Adrenal gland (tissue), 12 donors: Measurements from ENCODE around the gene CGRRF1. TPM values are rescaled to one million over a fixed set of nuclear protein-coding genes. Genes with fewer than 3 reads are reported as not detected.
A peak's percentile ranks its signal among the peaks of the same experiment; 100 is the strongest.

Experiments
- DNase-seq, 7 donors: peaks; one replicate each; pipeline ENCODE4 v3.0.0-alpha.2; 2019 to 2020
- H3K27ac ChIP-seq, 5 donors: fragments of 200-600 bp; sonication (generic) in 4 of 5; 1 replicate in 3 of 5; 2 replicates in 2 of 5; pipeline versions ENCODE4 v1.5.1 to v1.8.0; 2016 to 2020; ENCODE audit warnings: mild to moderate bottlenecking in 1 of 5
- H3K27me3 ChIP-seq: fragments of 200-600 bp; 2 replicates; pipeline ENCODE4 v1.8.0; 2021
- H3K36me3 ChIP-seq, 2 donors: fragments of 200-600 bp; replicated peaks in 1 of 2; 1 replicate in 1 of 2; 2 replicates in 1 of 2; pipeline versions ENCODE4 v1.5.1 to v1.8.0; 2018 to 2022
- H3K4me1 ChIP-seq, 2 donors: fragments of 200-600 bp; replicated peaks in 1 of 2; 1 replicate in 1 of 2; 2 replicates in 1 of 2; pipeline versions ENCODE4 v1.5.1 to v1.8.0; 2018 to 2021
- H3K4me3 ChIP-seq, 4 donors: fragments of 200-600 bp; sonication (generic) in 3 of 4; one replicate each; pipeline ENCODE4 v1.5.1; 2016 to 2018
- H3K9me3 ChIP-seq, 3 donors: fragments of 200-600 bp; sonication (generic) in 1 of 3; replicated peaks in 1 of 3; 1 replicate in 2 of 3; 2 replicates in 1 of 3; pipeline versions ENCODE4 v1.5.1 to v1.8.0; 2016 to 2021
- POLR2A ChIP-seq, 2 donors: fragments of 450-650 bp; IDR thresholded peaks; one replicate each; pipeline ENCODE4 v1.6.1; 2017; ENCODE audit warnings: antibody characterized with exemption in 2 of 2, mild to moderate bottlenecking in 2 of 2, moderate library complexity in 1 of 2
- WGBS, 4 donors: extraction: QIAGEN DNeasy Blood & Tissue Kit in 2 of 4; methylation state at CpG; one replicate each; pipeline versions ENCODE4 v1.1.5 to v1.1.7; 2013 to 2017; 5-methylcytosine and 5-hydroxymethylcytosine counted together
- intact Hi-C, 2 donors: fragments of 100-400 bp; cut with DNase I; formaldehyde crosslinking; loops; one replicate each; pipeline versions ENCODE4 v1.14.1 to v1.15.0; 2022 to 2023
- polyA plus RNA-seq, 3 donors: library from polyadenylated mRNA; stranded (reverse); fragments of 200-250 nt in 2 of 3; fragments of 350-450 nt in 1 of 3; fragmentation: Illumina TruSeq in 1 of 3; extraction: RNeasy Lipid Tissue Mini Kit (QIAGEN cat#74804) in 1 of 3; gene quantifications; one replicate each; pipeline ENCODE4 v1.2.3, GENCODE V29; 2013 to 2014
- total RNA-seq, 9 donors: library from RNA; depleted of rRNA in 4 of 9; stranded (reverse); fragments of >200 nt in 4 of 9; fragments of 120-200 nt in 1 of 9; fragmentation: NEBNext Ultra II Directional in 1 of 9; extraction: Animal tissue kit (Norgen Biotek cat#: 25700) in 1 of 9; gene quantifications; one replicate each; pipeline versions ENCODE4 v1.1.0 to v1.2.4, GENCODE V29; 2013 to 2023
- TF ChIP-seq, protein P1 (sequence below), 6 experiments: fragments of 450-650 bp in 4 of 6; fragments of 200-600 bp in 2 of 6; sonication (generic) in 1 of 6; IDR thresholded peaks; 1 replicate in 5 of 6; 2 replicates in 1 of 6; pipeline versions ENCODE4 v1.5.1 to v1.8.0; 2016 to 2021; ENCODE audit warnings: antibody characterized with exemption in 6 of 6, mild to moderate bottlenecking in 2 of 6, moderate library complexity in 1 of 6
- donor health status: healthy with polysubstance abuse.
- donor health status: Bipolar disorder and iron deficiency.
- donor health status: DM: yes; HTN: yes; CAD: no.
- donor health status: DM: no; HTN: no; CAD: no.
- donor health status: DM: no; HTN: no; CAD: no.
- donor health status: DM: yes; HTN: yes; CAD: no.

Gene CGRRF1
- total and polyA plus RNA-seq, 12 donors, result 9.4 to 26.9 (median 18.5) TPM

DNA sequence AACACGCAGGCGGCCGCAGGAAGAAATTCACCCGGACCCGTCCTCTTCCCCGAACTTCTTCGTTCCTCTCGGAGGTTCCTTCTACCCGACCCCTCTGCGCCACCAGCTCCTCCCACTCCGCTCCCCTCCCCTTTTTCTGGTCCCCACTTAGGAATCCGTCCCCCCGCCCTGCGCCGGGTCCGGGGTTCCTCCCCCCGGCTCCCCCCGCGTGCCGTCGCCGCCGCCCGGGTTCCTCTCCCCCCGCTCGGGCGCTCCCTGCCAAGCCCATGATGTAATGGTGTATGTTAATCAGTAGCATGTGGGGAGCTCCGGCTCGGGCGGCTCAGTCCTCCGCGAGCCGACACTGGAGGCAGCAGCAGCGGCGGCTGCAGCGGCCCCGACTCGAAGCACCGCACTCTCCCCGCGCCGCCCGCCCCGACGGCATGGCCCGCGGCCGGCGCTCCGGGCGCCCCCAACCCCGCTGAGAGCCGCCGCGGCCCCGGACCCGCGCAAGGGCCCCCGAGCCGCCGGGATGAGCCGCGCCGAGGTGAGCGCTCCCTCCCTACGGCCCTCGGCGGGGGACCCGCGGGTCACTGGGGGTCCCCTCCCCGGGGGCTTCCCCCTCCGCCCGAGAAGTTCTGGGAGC lies 56.2 kb downstream of the CGRRF1 start:
- intact Hi-C loops, result loop anchor here (5.0 to 10.0 kb wide), 2 partner anchors 126 to 239 kb away; no protein-coding TSS in a partner anchor
- peak overlapping the region; percentile 96 to 99 (median 98) for H3K27ac ChIP-seq
- TF ChIP-seq POLR2A (IDR thresholded peaks at IDR 0.05), result peak; percentile 83 to 94
- TF ChIP-seq, protein P1, sequence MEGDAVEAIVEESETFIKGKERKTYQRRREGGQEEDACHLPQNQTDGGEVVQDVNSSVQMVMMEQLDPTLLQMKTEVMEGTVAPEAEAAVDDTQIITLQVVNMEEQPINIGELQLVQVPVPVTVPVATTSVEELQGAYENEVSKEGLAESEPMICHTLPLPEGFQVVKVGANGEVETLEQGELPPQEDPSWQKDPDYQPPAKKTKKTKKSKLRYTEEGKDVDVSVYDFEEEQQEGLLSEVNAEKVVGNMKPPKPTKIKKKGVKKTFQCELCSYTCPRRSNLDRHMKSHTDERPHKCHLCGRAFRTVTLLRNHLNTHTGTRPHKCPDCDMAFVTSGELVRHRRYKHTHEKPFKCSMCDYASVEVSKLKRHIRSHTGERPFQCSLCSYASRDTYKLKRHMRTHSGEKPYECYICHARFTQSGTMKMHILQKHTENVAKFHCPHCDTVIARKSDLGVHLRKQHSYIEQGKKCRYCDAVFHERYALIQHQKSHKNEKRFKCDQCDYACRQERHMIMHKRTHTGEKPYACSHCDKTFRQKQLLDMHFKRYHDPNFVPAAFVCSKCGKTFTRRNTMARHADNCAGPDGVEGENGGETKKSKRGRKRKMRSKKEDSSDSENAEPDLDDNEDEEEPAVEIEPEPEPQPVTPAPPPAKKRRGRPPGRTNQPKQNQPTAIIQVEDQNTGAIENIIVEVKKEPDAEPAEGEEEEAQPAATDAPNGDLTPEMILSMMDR (IDR thresholded peaks at IDR 0.05), result peak in 2 of 6 experiments; percentile 4 to 20
- 1 to 2% (median 1%) methylated on average over 19 to 73 of the region's 73 CpGs for WGBS, 4 donors
- peak; percentile 92 to 96 (median 94) for DNase-seq
- H3K9me3 ChIP-seq, result no peaks in the 10 kb centered on the region
- no peaks in the 10 kb centered on the region for H3K36me3 ChIP-seq
- H3K4me1 ChIP-seq, result peaks cover 0 to 21% of the 10 kb centered on the region in 2 donors
- H3K27me3 ChIP-seq, result no peaks in the 10 kb centered on the region
- peak overlapping the region; percentile 49 to 67 (median 58) for H3K4me3 ChIP-seq

DNA sequence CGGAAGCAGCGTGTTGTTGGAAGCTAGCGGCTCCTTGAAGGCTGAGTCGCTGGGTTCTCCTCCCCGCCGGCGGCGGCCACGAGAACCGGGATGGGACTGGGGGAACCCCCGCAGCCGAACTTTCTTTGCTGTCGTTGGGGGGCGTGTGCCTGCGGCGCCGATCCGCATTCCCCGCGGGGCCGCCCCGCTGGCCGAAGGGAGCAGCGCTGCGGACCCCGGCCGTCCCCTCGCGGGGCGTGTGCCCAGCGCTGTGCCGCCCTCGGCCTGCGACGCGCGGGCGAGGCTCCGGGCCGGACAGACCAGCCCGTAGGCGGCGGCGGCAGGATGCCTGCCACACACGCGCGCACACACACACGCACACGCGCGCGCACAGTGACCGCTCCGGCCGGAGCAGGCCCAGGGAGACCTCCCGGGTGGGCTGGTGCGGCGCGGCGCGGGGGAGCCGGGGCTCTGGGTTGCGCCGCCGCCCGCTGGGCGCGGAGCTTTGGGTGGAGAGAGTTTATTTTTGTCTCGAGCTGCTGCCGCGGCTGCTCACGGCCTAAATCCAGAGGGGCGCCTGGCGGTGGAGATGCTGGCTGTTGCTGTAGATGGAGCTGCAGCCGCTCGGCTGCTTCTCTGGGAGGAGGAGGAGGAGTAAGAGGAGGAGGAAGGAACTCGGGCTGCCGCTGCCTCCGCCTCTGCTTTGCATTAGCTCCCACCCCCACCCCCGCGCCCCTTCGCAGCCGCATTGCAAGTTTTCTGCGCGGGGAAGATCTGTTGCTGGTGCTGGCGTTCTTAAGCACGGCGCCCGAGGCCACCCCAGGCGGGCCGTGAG lies 56.9 kb downstream of the CGRRF1 start, which contains the start of gene SAMD4A:
TSS of gene SAMD4A (plus strand) at position 719 of the 814 bp plus-strand sequence. CDS start 789 bp downstream, outside the sequence.
- 0 to 1% (median 0%) methylated on average over 3 to 91 of the region's 91 CpGs for WGBS, 4 donors
- Histone ChIP-seq H3K27ac (peak within 1 kb of the TSS; percentile 96 to 99 (median 98)), H3K4me3 (peak within 1 kb of the TSS; percentile 27 to 67 (median 58)), H3K9me3 (no peaks in the 10 kb centered on the region), H3K36me3 (no peaks in the 10 kb centered on the region), H3K4me1 (peaks cover 0 to 23% of the 10 kb centered on the region in 2 donors), H3K27me3 (no peaks in the 10 kb centered on the region)
- DNase-seq, result peak; percentile 74 to 90 (median 81)
- peak; percentile 67 to 70 for TF ChIP-seq POLR2A (IDR thresholded peaks at IDR 0.05)
- TF ChIP-seq, protein P1 (IDR thresholded peaks at IDR 0.05), result peak in 5 of 6 experiments; percentile 25 to 40 (median 38)
- intact Hi-C loops, result loop anchor here (5.0 to 10.0 kb wide), 2 partner anchors 126 to 238 kb away; no protein-coding TSS in a partner anchor

DNA sequence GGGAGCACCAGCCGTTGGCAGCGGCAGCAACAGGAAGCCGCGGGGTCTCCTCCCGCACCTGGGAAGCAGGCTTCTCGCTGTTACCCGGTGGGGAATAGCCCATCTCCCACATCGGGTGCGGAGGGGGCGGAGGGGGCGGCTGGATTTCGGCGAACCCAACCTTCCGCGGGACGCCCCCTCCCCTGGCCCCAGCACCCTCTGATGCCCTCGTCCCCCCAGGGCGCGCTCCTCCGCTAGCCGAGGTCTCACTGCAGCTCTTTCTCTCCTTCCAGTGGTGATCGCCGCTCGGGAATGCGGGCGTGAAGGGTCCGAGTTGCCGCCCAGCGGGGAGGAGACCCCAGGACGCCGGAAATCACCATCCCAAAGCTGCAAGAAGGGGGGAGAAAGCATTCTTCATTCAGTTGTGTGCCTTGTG lies 57.5 kb downstream of the CGRRF1 start:
- intact Hi-C loops, result loop anchor here (5.0 to 10.0 kb wide), 2 partner anchors 125 to 238 kb away; no protein-coding TSS in a partner anchor
- Histone ChIP-seq H3K4me3 (peak overlapping the region; percentile 27 to 67 (median 58)), H3K9me3 (no peaks in the 10 kb centered on the region), H3K27me3 (no peaks in the 10 kb centered on the region), H3K27ac (peak overlapping the region; percentile 81 to 99 (median 96)), H3K4me1 (peaks cover 0 to 23% of the 10 kb centered on the region in 2 donors), H3K36me3 (no peaks in the 10 kb centered on the region)
- TF ChIP-seq POLR2A (IDR thresholded peaks at IDR 0.05), result no peak
- TF ChIP-seq, protein P1 (IDR thresholded peaks at IDR 0.05), result no peak
- WGBS, 4 donors, result 0 to 1% (median 0%) methylated on average over 5 to 31 of the region's 31 CpGs
- peak in 3 of 7 donors; percentile 32 to 62 (median 57) for DNase-seq
